A673 (cell line): ENCODE results near the gene RABGAP1L. TPM values are rescaled to one million over a fixed set of nuclear protein-coding genes. Genes with fewer than 3 reads are reported as not detected.

ENCODE experiments used
- BruUV-seq: library from RNA; stranded (reverse); fragments of 400-500 nt; replicated peaks from 2 replicates; lab custom pipeline; 2021; lab: Mats Ljungman, UMichigan
- CTCF ChIA-PET: fragments of 300-600 bp; sonication (Branson Sonifier 250); formaldehyde crosslinking; loops from one replicate; lab custom pipeline; 2022; ENCODE audit warnings: antibody characterized with exemption; lab: Charles Lee
- POLR2A ChIA-PET: fragments of 300-600 bp; sonication (Branson Sonifier 250); formaldehyde crosslinking; loops from one replicate; lab custom pipeline; 2022; ENCODE audit warnings: antibody characterized with exemption; ENCODE audit not compliant: low non-redundant PET; lab: Charles Lee
- DNase-seq: peaks from one replicate; pipeline ENCODE4 v3.0.0-alpha.2; 2015; ENCODE audit warnings: low spot score
- H3K27ac ChIP-seq: fragments of 200-600 bp; sonication (generic); 2 replicates; pipeline ENCODE4 v1.5.1; 2016; ENCODE audit warnings: mixed run types, low read depth, mild to moderate bottlenecking, mixed read lengths, antibody characterized with exemption, low read length; ENCODE audit not compliant: poor library complexity, severe bottlenecking
- H3K27me3 ChIP-seq: fragments of 200-600 bp; sonication (generic); replicated peaks from 2 replicates; pipeline ENCODE4 v1.6.1; 2017; ENCODE audit warnings: mixed run types, low read depth, mild to moderate bottlenecking, mixed read lengths, antibody characterized with exemption, low read length; ENCODE audit not compliant: insufficient read depth, poor library complexity
- H3K36me3 ChIP-seq: fragments of 200-600 bp; sonication (generic); 2 replicates; pipeline ENCODE4 v1.6.1; 2016; ENCODE audit warnings: mixed run types, mild to moderate bottlenecking, mixed read lengths, antibody characterized with exemption, low read length; ENCODE audit not compliant: insufficient read depth, poor library complexity, severe bottlenecking
- H3K4me1 ChIP-seq: fragments of 200-600 bp; sonication (generic); 2 replicates; pipeline ENCODE4 v1.6.1; 2017; ENCODE audit warnings: mixed run types, mild to moderate bottlenecking, mixed read lengths, antibody characterized with exemption, low read length; ENCODE audit not compliant: insufficient read depth, poor library complexity, severe bottlenecking
- H3K4me3 ChIP-seq: fragments of 200-600 bp; sonication (generic); 2 replicates; pipeline ENCODE4 v1.5.1; 2016; ENCODE audit warnings: low read depth, mixed run types, mild to moderate bottlenecking, mixed read lengths, low read length; ENCODE audit not compliant: poor library complexity, severe bottlenecking
- H3K9me3 ChIP-seq: fragments of 200-600 bp; sonication (generic); 2 replicates; pipeline ENCODE4 v1.6.1; 2016; ENCODE audit warnings: mixed run types, low read depth, mild to moderate bottlenecking, mixed read lengths, antibody characterized with exemption, low read length; ENCODE audit not compliant: poor library complexity, severe bottlenecking
- EZH2 ChIP-seq: fragments of 200-600 bp; sonication (generic); IDR thresholded peaks from 2 replicates; pipeline ENCODE4 v1.6.1; 2017; ENCODE audit warnings: borderline replicate concordance, low read depth, mild to moderate bottlenecking, mixed read lengths, antibody characterized with exemption, low read length; ENCODE audit not compliant: poor library complexity, severe bottlenecking
- intact Hi-C: fragments of 100-400 bp; cut with micrococcal nuclease; formaldehyde crosslinking; loops from one replicate; pipeline ENCODE4 v1.10.0; 2022; ENCODE audit not compliant: unreplicated experiment
- total RNA-seq: library from RNA; stranded (reverse); gene quantifications from 2 replicates; pipeline ENCODE4 v1.2.3, GENCODE V29; 2021
- TF ChIP-seq, protein P1 (sequence below): fragments of 300-800, 200-600 bp; sonication (generic); conservative IDR thresholded peaks from 2 replicates; pipeline ENCODE4 v1.5.1; 2017; ENCODE audit warnings: low read depth, mild to moderate bottlenecking, antibody characterized with exemption, low read length, moderate library complexity, mixed read lengths

The RABGAP1L gene
- total RNA-seq, 1 experiment from 2014 or later: 19.3 TPM

DNA sequence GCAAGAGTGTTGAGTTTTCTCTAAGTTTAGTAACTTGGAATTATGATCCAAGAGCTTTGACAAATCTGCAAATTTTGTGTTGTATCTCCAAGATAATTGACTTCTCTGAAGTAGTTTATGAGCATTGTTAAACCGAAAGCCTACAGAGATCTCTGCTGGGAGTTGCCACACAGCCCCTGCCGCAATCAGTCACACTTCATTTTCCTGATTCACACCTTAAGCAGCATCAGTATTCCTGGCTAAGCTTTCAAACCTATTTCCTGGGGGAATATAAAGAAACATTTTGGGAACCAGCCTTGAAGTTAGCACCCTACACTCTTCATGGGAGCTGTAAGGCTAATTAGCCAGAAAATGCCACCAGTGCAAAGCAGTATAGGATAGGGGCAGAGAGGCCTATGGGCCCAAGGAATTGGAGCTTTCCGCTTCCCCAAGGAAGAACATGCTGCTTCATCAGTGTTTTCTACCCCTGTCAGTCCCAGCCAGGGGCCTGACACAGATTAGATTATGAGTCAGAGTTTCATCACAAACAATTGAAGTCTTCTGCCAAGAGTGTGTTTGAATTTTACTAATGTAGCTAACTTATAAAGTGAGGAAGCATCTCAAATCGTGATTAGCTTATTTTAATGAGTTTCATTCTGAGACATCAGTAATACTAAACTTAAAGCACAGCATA lies 817.3 kb downstream of the RABGAP1L start:
- no peak for TF ChIP-seq EZH2
- TF ChIP-seq, protein P1, sequence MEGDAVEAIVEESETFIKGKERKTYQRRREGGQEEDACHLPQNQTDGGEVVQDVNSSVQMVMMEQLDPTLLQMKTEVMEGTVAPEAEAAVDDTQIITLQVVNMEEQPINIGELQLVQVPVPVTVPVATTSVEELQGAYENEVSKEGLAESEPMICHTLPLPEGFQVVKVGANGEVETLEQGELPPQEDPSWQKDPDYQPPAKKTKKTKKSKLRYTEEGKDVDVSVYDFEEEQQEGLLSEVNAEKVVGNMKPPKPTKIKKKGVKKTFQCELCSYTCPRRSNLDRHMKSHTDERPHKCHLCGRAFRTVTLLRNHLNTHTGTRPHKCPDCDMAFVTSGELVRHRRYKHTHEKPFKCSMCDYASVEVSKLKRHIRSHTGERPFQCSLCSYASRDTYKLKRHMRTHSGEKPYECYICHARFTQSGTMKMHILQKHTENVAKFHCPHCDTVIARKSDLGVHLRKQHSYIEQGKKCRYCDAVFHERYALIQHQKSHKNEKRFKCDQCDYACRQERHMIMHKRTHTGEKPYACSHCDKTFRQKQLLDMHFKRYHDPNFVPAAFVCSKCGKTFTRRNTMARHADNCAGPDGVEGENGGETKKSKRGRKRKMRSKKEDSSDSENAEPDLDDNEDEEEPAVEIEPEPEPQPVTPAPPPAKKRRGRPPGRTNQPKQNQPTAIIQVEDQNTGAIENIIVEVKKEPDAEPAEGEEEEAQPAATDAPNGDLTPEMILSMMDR: no peak
- CTCF ChIA-PET: no interaction called here
- no peaks in the 10 kb centered on the region for H3K27me3 ChIP-seq
- H3K4me3 ChIP-seq: no peak overlapping the region
- H3K27ac ChIP-seq: no peak overlapping the region
- no peaks in the 10 kb centered on the region for H3K36me3 ChIP-seq
- H3K9me3 ChIP-seq: no peaks in the 10 kb centered on the region
- no peaks in the 10 kb centered on the region for H3K4me1 ChIP-seq
- DNase-seq: peak; percentile 46
- POLR2A ChIA-PET: no interaction called here
- intact Hi-C loops: loop anchor here (5.0 kb wide), 1 partner anchor 94 kb away; no protein-coding TSS in a partner anchor
- BruUV-seq: no TSS peak

DNA sequence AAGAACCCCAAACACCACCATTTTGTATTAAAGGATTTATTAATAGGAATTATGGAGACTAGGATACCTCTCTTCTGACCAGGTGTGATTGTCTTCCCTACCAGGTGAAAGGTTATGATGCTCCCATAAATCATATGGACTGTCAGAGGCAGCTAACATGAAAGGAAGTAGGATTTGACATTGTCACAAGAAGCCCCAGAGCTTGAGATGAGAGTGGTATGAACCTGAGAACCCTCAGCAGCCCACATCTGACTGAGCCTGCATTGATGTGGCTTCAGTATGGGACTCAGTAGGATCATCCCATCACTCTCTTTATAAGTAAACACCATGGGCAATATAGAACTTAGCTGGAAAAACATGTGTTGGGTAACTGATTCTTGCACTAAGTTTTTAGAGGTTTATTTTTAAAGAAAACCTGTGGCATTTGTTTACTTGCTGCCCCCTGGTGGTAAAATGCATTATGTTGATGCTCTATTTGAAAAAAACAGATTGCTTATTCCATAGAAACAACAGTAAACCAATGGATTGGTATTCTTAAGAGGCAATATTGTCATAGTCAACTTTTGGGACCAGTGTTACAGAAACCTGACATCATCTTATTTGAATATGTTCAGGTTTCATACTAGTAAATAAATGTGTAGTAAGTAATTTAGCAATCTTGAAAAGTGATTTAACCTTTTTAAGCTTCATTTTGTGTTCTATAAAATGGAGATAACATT lies 823.8 kb downstream of the RABGAP1L start:
- ChIA-PET CTCF (interaction anchor here (0.7 kb wide), 1 partner anchor 91 kb away, joined by 4 read pairs; no protein-coding TSS in a partner anchor), POLR2A (no interaction called here)
- peak; percentile 64 for DNase-seq
- TF ChIP-seq EZH2: no peak
- TF ChIP-seq, protein P1: peak; percentile 74
- BruUV-seq: no TSS peak
- Histone ChIP-seq H3K4me3 (no peak overlapping the region), H3K4me1 (no peaks in the 10 kb centered on the region), H3K27ac (no peak overlapping the region), H3K9me3 (no peaks in the 10 kb centered on the region), H3K36me3 (no peaks in the 10 kb centered on the region), H3K27me3 (no peaks in the 10 kb centered on the region)
- intact Hi-C loops: loop anchor here (2.0 kb wide), 1 partner anchor 212 kb away; no protein-coding TSS in a partner anchor

DNA sequence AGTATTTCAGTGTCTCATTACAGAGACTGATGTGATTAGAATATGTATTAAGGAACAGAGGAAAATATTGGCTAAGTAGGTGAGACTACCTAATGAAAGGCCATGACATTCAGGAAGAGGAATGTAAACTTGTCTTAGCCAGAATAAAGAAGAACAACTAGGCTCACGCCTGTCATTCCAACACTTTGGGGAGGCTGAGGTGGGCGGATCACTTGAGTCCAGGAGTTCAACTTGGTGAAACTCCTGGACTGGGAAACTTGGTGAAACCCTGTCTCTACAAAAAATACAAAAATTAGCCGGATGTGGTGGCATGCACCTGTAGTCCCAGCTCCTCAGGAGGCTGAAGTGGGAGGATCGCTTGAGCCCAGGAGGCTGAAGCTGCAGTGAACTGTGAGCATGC lies 825.6 kb downstream of the RABGAP1L start:
- ChIA-PET CTCF (no interaction called here), POLR2A (no interaction called here)
- H3K27me3 ChIP-seq: no peaks in the 10 kb centered on the region
- no peaks in the 10 kb centered on the region for H3K9me3 ChIP-seq
- H3K27ac ChIP-seq: no peak overlapping the region
- intact Hi-C loops: no loop called here
- BruUV-seq: no TSS peak
- DNase-seq: no peak
- TF ChIP-seq, protein P1: no peak
- no peak for TF ChIP-seq EZH2
- H3K4me1 ChIP-seq: no peaks in the 10 kb centered on the region
- no peak overlapping the region for H3K4me3 ChIP-seq
- no peaks in the 10 kb centered on the region for H3K36me3 ChIP-seq
